Lower lobe of right lung (tissue), 2 donors: ENCODE measurements around the gene NANOS2. TPM values are rescaled to one million over a fixed set of nuclear protein-coding genes. Genes with fewer than 3 reads are reported as not detected.

Source experiments
- ATAC-seq, 2 donors: fragments of 200-7000 bp; cut with Tn5 transposase; one replicate each; pipeline ENCODE4 v1.9.1; 2020 to 2022; ENCODE audit warnings: mild to moderate bottlenecking in 2 of 2, moderate library complexity in 2 of 2
- DNase-seq: peaks from one replicate; pipeline ENCODE4 v3.0.0-alpha.2; 2020
- H3K27ac ChIP-seq: fragments of 200-600 bp; one replicate; pipeline ENCODE4 v1.8.0; 2022
- H3K27me3 ChIP-seq: fragments of 200-600 bp; one replicate; pipeline ENCODE4 v1.8.0; 2022; ENCODE audit warnings: low read depth
- H3K36me3 ChIP-seq: fragments of 200-600 bp; one replicate; pipeline ENCODE4 v1.8.0; 2022; ENCODE audit warnings: mild to moderate bottlenecking
- H3K4me1 ChIP-seq: fragments of 200-600 bp; one replicate; pipeline ENCODE4 v1.8.0; 2022
- H3K4me3 ChIP-seq: fragments of 200-600 bp; one replicate; pipeline ENCODE4 v1.8.0; 2022; ENCODE audit warnings: mild to moderate bottlenecking
- H3K9me3 ChIP-seq: fragments of 200-600 bp; one replicate; pipeline ENCODE4 v1.8.0; 2022
- intact Hi-C: fragments of 100-400 bp; cut with DNase I; formaldehyde crosslinking; loops from one replicate; pipeline ENCODE4 v1.11.0; 2022
- total RNA-seq: library from RNA; stranded (reverse); fragmentation: NEBNext Ultra II Directional; extraction: Animal tissue kit (Norgen Biotek cat#: 25700); gene quantifications from one replicate; pipeline ENCODE4 v1.2.1, GENCODE V29; 2021
- TF ChIP-seq, protein P1 (sequence below): fragments of 200-600 bp; IDR thresholded peaks from one replicate; pipeline ENCODE4 v1.8.0; 2022; ENCODE audit warnings: antibody characterized with exemption, mild to moderate bottlenecking
- donor health status: DM: no; HTN: yes; CAD: no; lungs with severe emphysema.

Gene NANOS2
- total RNA-seq, 1 donor from 2014 or later = not detected

DNA sequence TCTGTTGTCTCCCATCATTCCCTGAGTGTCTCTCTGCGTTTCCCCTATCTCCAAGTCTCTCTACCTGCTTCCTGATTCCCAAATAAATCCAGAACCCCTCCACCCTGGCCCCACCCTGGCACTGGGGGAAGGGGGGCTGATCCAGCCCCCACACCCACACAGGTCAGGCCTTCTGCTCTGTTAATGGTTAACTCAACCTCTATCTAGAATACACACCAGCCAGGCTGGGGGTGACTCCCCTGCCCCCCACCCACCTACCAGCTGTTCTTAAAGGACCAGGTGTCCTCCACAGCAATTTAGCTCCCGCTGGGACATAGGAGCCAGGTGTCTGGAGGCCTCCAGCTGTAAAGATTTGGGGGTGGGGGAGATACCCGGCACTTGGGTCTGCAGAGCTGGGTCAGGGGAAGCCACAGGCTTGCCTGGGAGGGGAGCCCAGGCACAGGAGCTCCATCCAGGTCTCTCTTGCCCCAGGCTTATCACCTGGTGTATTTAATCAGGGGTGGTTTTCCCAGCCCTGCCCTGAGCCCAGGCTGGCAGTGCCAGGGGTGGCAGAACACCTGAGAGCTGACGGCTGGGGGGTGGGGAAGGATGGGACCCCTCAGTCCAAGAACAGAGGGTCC lies 32.6 kb downstream of the NANOS2 start:
- ATAC-seq = no peak
- Histone ChIP-seq H3K4me1 (peaks cover 45% of the 10 kb centered on the region), H3K27ac (peak overlapping the region; percentile 63), H3K4me3 (peak overlapping the region; percentile 41), H3K9me3 (no peaks in the 10 kb centered on the region), H3K27me3 (peaks cover 1% of the 10 kb centered on the region), H3K36me3 (peaks cover 10% of the 10 kb centered on the region)
- no peak for DNase-seq
- TF ChIP-seq, protein P1, sequence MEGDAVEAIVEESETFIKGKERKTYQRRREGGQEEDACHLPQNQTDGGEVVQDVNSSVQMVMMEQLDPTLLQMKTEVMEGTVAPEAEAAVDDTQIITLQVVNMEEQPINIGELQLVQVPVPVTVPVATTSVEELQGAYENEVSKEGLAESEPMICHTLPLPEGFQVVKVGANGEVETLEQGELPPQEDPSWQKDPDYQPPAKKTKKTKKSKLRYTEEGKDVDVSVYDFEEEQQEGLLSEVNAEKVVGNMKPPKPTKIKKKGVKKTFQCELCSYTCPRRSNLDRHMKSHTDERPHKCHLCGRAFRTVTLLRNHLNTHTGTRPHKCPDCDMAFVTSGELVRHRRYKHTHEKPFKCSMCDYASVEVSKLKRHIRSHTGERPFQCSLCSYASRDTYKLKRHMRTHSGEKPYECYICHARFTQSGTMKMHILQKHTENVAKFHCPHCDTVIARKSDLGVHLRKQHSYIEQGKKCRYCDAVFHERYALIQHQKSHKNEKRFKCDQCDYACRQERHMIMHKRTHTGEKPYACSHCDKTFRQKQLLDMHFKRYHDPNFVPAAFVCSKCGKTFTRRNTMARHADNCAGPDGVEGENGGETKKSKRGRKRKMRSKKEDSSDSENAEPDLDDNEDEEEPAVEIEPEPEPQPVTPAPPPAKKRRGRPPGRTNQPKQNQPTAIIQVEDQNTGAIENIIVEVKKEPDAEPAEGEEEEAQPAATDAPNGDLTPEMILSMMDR = no peak
- intact Hi-C loops = no loop called here

DNA sequence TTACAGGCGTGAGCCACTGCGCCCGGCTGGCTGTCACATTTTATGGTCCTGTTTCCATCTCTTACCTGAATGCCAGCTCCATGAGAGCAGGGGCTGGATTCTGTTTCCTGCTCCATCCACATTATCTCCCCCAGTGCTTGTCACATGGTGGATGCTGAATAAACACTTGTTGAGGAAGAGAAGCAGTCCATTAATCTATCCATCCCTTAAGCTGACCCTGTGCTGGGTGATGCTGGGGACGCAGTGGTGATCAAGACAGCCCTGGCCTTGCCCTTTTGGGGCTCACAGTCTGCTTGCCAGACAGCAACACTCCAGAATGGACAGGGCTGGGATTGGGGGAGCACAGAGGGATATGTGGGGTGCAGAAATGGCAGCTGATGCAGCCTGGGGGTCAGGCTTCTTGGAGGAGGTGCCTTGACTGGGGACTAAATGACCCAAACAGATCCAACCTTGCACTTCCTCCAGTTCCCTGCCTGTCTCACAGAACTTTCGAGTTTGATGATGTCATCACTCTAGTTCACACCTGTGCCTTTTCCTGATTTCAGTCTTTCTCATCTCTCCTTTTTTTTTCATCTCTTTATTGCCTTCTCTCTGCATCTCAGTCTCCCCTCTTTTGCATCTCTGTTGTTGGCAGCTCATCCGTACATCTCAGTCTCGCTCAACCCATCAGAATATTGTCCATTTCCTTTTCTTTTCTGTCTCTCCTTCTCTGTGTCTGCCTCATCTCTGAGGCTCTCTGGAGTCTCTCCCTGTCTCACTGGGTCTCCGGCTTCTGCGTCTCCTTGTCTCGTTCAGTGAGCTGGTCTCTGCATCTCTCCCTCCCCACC lies 33.3 kb downstream of the NANOS2 start:
- Histone ChIP-seq H3K27ac (peak overlapping the region; percentile 63), H3K4me1 (peaks cover 47% of the 10 kb centered on the region), H3K36me3 (peaks cover 10% of the 10 kb centered on the region), H3K9me3 (no peaks in the 10 kb centered on the region), H3K27me3 (peaks cover 8% of the 10 kb centered on the region), H3K4me3 (no peak overlapping the region)
- TF ChIP-seq, protein P1 = no peak
- intact Hi-C loops = no loop called here
- ATAC-seq (no peak), DNase-seq (no peak)

DNA sequence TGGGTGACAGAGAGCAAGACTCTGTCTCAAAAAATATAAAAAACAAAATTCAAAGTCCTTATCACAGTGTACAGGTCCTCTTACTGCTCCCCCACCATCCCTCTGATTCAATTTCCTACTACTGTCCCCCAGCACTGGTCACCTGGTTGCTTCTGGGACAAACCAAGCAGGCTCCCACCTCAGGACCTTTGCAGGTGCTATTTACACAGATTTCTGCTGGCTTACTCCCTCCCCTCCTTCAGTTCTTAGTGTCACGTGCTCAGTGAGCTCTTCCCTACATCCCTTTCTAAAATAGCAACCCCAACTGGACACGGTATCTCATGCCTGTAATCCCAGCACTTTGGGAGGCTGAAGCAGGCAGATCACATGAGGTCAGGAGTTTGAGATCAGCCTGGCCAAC lies 34.6 kb downstream of the NANOS2 start:
- DNase-seq = no peak
- Histone ChIP-seq H3K4me1 (peaks cover 39% of the 10 kb centered on the region), H3K27me3 (peaks cover 8% of the 10 kb centered on the region), H3K4me3 (no peak overlapping the region), H3K36me3 (peaks cover 10% of the 10 kb centered on the region), H3K9me3 (no peaks in the 10 kb centered on the region), H3K27ac (no peak overlapping the region)
- TF ChIP-seq, protein P1 = no peak
- intact Hi-C loops = no loop called here
- ATAC-seq = no peak

DNA sequence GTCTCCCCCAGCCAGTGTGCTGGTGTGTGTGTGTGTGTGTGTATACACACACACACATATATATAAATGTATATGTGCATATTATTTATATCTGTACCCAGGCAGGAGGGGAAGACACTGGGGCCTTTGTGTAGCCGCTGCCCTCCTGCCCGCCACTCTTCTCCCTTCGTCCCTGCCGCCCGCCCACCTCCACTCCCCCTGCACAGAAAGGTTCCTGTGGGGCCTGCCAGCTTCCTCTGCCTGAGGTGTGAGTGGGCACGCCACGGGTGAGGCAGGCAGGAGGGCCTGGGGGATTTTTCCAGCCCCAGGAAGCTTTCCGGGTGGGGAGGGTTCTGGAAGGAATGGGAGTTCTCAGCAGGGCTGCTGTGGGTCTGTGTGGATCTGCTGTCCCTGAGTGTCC lies 35.5 kb downstream of the NANOS2 start:
- DNase-seq = no peak

DNA sequence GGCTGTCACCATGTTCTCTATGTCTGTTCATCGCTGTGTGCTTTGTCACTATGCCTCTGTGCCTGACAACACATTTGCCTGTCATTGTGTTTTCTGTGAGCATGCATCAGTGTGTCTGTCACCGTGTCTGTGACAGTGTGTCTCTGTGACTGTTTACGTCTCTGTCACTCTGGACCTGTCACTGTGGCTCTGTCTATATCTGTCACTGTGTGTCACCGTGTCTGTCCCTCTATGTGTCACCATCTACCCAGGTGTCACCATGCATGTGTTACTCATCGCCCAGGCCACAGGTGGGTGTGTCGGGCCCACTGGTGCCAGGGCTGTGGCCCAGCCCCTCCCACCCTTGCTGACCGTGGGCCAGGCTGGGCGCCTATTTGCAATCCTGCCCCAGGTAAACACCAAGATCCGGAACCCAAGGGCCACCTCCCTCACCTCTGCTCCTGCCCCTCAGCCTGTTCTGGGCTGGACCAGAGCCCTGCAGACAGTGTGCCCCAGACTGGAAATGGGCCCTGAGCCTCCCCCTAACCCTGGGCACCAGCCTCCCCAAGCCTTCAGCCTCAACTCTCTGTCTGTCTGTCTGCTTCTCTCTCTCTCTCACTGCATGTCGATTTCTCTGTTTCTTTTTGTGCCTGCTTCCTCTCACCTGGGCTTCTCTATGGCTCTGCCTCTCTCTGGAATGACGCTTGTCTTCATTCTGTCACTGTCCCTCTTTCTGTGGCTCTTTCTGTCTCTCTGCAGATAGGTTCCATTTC lies 36.4 kb downstream of the NANOS2 start:
- H3K4me1 ChIP-seq = peaks cover 21% of the 10 kb centered on the region
- H3K4me3 ChIP-seq = no peak overlapping the region
- H3K36me3 ChIP-seq = no peaks in the 10 kb centered on the region
- peaks cover 8% of the 10 kb centered on the region for H3K27me3 ChIP-seq
- intact Hi-C loops = no loop called here
- TF ChIP-seq, protein P1 = no peak
- ATAC-seq (peak; percentile 54 to 58), DNase-seq (no peak)
- no peaks in the 10 kb centered on the region for H3K9me3 ChIP-seq
- peak overlapping the region; percentile 18 for H3K27ac ChIP-seq

More for the DNA sequence above, 35.5 kb downstream of the NANOS2 start:
- Histone ChIP-seq H3K4me1 (peaks cover 30% of the 10 kb centered on the region), H3K27me3 (peaks cover 8% of the 10 kb centered on the region), H3K27ac (no peak overlapping the region), H3K9me3 (no peaks in the 10 kb centered on the region), H3K4me3 (no peak overlapping the region), H3K36me3 (peaks cover 5% of the 10 kb centered on the region)
- intact Hi-C loops = no loop called here
- ATAC-seq = no peak
- TF ChIP-seq, protein P1 = no peak
